Adipocyte (in vitro differentiated cells): ENCODE data around the gene CNOT4.

ENCODE experiments used
- DNase-seq: peaks from one replicate; pipeline ENCODE4 v3.0.0-alpha.2; 2015; ENCODE audit warnings: low read depth
- H3K27me3 ChIP-seq: replicated peaks from 2 replicates; pipeline ENCODE4 v1.7.0; 2013; ENCODE audit warnings: mild to moderate bottlenecking, low read length, moderate library complexity; ENCODE audit not compliant: control insufficient read depth, insufficient read depth
- H3K36me3 ChIP-seq: 2 replicates; pipeline ENCODE4 v1.7.0; 2013; ENCODE audit warnings: low read length, mild to moderate bottlenecking, moderate library complexity; ENCODE audit not compliant: control insufficient read depth, insufficient read depth, severe bottlenecking
- H3K4me1 ChIP-seq: 2 replicates; pipeline ENCODE4 v1.7.0; 2013; ENCODE audit warnings: mild to moderate bottlenecking, low read length, moderate library complexity; ENCODE audit not compliant: control insufficient read depth, insufficient read depth
- H3K4me3 ChIP-seq: 2 replicates; pipeline ENCODE4 v1.7.0; 2013; ENCODE audit warnings: mild to moderate bottlenecking, low read length, moderate library complexity
- H3K9ac ChIP-seq: 2 replicates; pipeline ENCODE4 v1.7.0; 2013; ENCODE audit warnings: mild to moderate bottlenecking, low read length, moderate library complexity
- H3K9me3 ChIP-seq: 2 replicates; pipeline ENCODE4 v1.7.0; 2013; ENCODE audit warnings: mild to moderate bottlenecking, low read length, moderate library complexity; ENCODE audit not compliant: control insufficient read depth

CNOT4 gene

GRCh38 chr7:135416431-135416830 is 93.5 kb downstream of the CNOT4 start:
- Histone ChIP-seq H3K9ac (no peak overlapping the region), H3K27me3 (no peaks in the 10 kb centered on the region), H3K4me3 (no peak overlapping the region), H3K36me3 (peaks cover 16% of the 10 kb centered on the region), H3K4me1 (peaks cover 11% of the 10 kb centered on the region), H3K9me3 (no peaks in the 10 kb centered on the region)
- no peak for DNase-seq

- DNase-seq = peak; percentile 34
- no peak overlapping the region for H3K4me3 ChIP-seq
- H3K4me1 ChIP-seq = no peaks in the 10 kb centered on the region
- H3K36me3 ChIP-seq = peaks cover 16% of the 10 kb centered on the region
- H3K9me3 ChIP-seq = no peaks in the 10 kb centered on the region
- H3K27me3 ChIP-seq = no peaks in the 10 kb centered on the region
- H3K9ac ChIP-seq = no peak overlapping the region
These were observed 95.0 kb downstream of the CNOT4 start for GRCh38 chr7:135414850-135415439.

- DNase-seq = no peak
- H3K36me3 ChIP-seq = peaks cover 16% of the 10 kb centered on the region
These were observed 95.7 kb downstream of the CNOT4 start for GRCh38 chr7:135414208-135414607.

GRCh38 chr7:135411098-135411497 is 98.8 kb downstream of the CNOT4 start:
- Histone ChIP-seq H3K9ac (no peak overlapping the region), H3K4me3 (no peak overlapping the region), H3K9me3 (no peaks in the 10 kb centered on the region), H3K36me3 (peaks cover 19% of the 10 kb centered on the region), H3K4me1 (no peaks in the 10 kb centered on the region), H3K27me3 (no peaks in the 10 kb centered on the region)
- DNase-seq = no peak

More at GRCh38 chr7:135414208-135414607, 95.7 kb downstream of the CNOT4 start:
- Histone ChIP-seq H3K4me3 (no peak overlapping the region), H3K9ac (no peak overlapping the region), H3K27me3 (no peaks in the 10 kb centered on the region), H3K4me1 (no peaks in the 10 kb centered on the region), H3K9me3 (no peaks in the 10 kb centered on the region)

- Histone ChIP-seq H3K36me3 (peaks cover 21% of the 10 kb centered on the region), H3K9me3 (no peaks in the 10 kb centered on the region), H3K4me3 (no peak overlapping the region), H3K27me3 (no peaks in the 10 kb centered on the region), H3K9ac (no peak overlapping the region), H3K4me1 (no peaks in the 10 kb centered on the region)
- no peak for DNase-seq
These were observed 99.4 kb downstream of the CNOT4 start for GRCh38 chr7:135410543-135410942.

DNA sequence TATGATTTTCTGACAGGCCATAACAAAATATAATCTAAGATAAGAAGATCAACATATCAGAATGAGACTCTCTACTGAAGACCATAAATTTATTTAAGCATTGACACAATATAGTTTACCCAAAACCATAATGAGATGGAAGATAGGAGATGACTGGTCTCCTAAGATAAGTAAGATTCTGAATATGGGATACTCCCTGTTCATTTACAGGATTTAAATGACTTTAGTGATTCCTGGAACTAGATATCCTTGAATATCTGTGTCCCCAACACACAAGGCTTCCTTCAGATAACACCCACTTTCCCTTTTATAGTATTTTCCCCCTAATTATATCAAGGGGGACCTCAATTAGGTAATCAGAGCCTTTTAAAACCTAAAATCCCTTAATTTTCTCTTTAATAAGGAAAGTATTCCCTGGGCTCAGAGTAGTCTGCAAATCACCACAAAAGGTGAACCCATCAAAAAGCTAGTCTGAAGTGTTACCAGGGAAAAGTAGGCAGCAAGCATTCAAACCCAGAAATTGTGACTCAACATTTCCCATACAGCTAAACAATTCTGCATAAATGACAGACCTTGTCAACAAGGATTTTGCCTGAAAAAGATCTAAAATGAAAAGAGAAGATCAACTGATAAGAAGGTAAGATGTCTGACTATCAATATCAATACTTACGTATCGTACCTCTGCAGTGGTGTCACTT is 99.9 kb downstream of the CNOT4 start:
- Histone ChIP-seq H3K9ac (no peak overlapping the region), H3K36me3 (peaks cover 21% of the 10 kb centered on the region), H3K9me3 (no peaks in the 10 kb centered on the region), H3K27me3 (no peaks in the 10 kb centered on the region), H3K4me3 (no peak overlapping the region), H3K4me1 (no peaks in the 10 kb centered on the region)
- no peak for DNase-seq

GRCh38 chr7:135407884-135408283 is 102.0 kb downstream of the CNOT4 start:
- H3K4me3 ChIP-seq = no peak overlapping the region
- DNase-seq = no peak
- H3K9ac ChIP-seq = no peak overlapping the region
- H3K9me3 ChIP-seq = no peaks in the 10 kb centered on the region
- peaks cover 16% of the 10 kb centered on the region for H3K36me3 ChIP-seq
- H3K27me3 ChIP-seq = no peaks in the 10 kb centered on the region
- no peaks in the 10 kb centered on the region for H3K4me1 ChIP-seq

DNA sequence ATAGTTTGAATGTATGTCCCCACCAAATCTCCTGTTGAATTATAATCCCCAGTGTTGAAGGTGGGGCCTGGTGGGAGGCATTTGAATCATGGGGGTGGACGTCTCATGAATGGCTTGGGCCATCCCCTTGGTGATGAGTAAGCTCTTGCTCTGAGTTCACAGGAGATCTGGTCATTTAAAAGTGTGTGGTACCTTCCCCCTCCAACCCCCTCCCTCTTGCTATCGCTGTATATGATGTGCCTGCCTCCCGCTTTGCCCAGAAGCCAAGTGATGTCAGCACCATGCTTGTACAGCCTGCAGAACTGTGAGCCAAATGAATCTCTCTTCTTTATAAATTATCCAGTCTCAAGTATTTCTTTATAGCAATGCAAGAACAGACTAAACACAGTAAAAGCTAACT is 103.0 kb downstream of the CNOT4 start:
- Histone ChIP-seq H3K4me1 (no peaks in the 10 kb centered on the region), H3K9me3 (no peaks in the 10 kb centered on the region), H3K4me3 (no peak overlapping the region), H3K9ac (no peak overlapping the region), H3K27me3 (no peaks in the 10 kb centered on the region), H3K36me3 (peaks cover 12% of the 10 kb centered on the region)
- no peak for DNase-seq

- DNase-seq = no peak
- H3K4me1 ChIP-seq = no peaks in the 10 kb centered on the region
These were observed 103.9 kb downstream of the CNOT4 start for GRCh38 chr7:135405969-135406368.

GRCh38 chr7:135403302-135403701 is 106.6 kb downstream of the CNOT4 start:
- H3K36me3 ChIP-seq = peaks cover 12% of the 10 kb centered on the region
- DNase-seq = no peak
- no peaks in the 10 kb centered on the region for H3K27me3 ChIP-seq
- H3K9ac ChIP-seq = no peak overlapping the region
- H3K4me3 ChIP-seq = no peak overlapping the region
- H3K4me1 ChIP-seq = no peaks in the 10 kb centered on the region
- no peaks in the 10 kb centered on the region for H3K9me3 ChIP-seq

More at GRCh38 chr7:135405969-135406368, 103.9 kb downstream of the CNOT4 start:
- Histone ChIP-seq H3K9me3 (no peaks in the 10 kb centered on the region), H3K36me3 (peaks cover 12% of the 10 kb centered on the region), H3K27me3 (no peaks in the 10 kb centered on the region), H3K4me3 (no peak overlapping the region), H3K9ac (no peak overlapping the region)

- H3K36me3 ChIP-seq = peaks cover 30% of the 10 kb centered on the region
- no peak overlapping the region for H3K9ac ChIP-seq
- H3K4me1 ChIP-seq = no peaks in the 10 kb centered on the region
- no peaks in the 10 kb centered on the region for H3K9me3 ChIP-seq
- DNase-seq = no peak
- H3K27me3 ChIP-seq = no peaks in the 10 kb centered on the region
- H3K4me3 ChIP-seq = no peak overlapping the region
These were observed 112.2 kb downstream of the CNOT4 start for GRCh38 chr7:135397689-135398088.
